PC-3 (cell line): ENCODE measurements around the gene MVB12B. TPM values are rescaled to one million over a fixed set of nuclear protein-coding genes. Genes with fewer than 3 reads are reported as not detected.
A peak's percentile ranks its signal among the peaks of the same experiment; 100 is the strongest.

Source experiments
- ATAC-seq: fragments of 200-7000 bp; cut with Tn5 transposase; 2 replicates; pipeline ENCODE4 v1.9.1; 2020; ENCODE audit warnings: mild to moderate bottlenecking, moderate library complexity
- BruUV-seq: library from RNA; stranded (reverse); fragments of 400-500 nt; replicated peaks from 2 replicates; lab custom pipeline; 2021; lab: Mats Ljungman, UMichigan
- CTCF ChIA-PET: fragments of 300-600 bp; sonication (Branson Sonifier 250); formaldehyde crosslinking; loops from one replicate; lab custom pipeline; 2022; ENCODE audit warnings: antibody characterized with exemption; lab: Charles Lee
- POLR2A ChIA-PET: fragments of 300-600 bp; sonication (Branson Sonifier 250); formaldehyde crosslinking; loops from one replicate; lab custom pipeline; 2022; ENCODE audit warnings: antibody characterized with exemption; ENCODE audit not compliant: unreplicated experiment; lab: Charles Lee
- DNase-seq: peaks from one replicate; pipeline ENCODE4 v3.0.0-alpha.2; 2015
- H2AFZ ChIP-seq: fragments of 300-600 bp; sonication (generic); 2 replicates; pipeline ENCODE4 v1.6.0; 2016; ENCODE audit warnings: antibody characterized with exemption, low read length
- H3F3A ChIP-seq: fragments of 300-600 bp; sonication (generic); one replicate; pipeline ENCODE4 v1.6.0; 2017; ENCODE audit warnings: antibody characterized with exemption, low read length, control low read depth, mild to moderate bottlenecking; ENCODE audit not compliant: unreplicated experiment
- H3K27ac ChIP-seq: fragments of 300-600 bp; sonication (generic); 2 replicates; pipeline ENCODE4 v1.5.1; 2016; ENCODE audit warnings: mild to moderate bottlenecking, low read length
- H3K27me3 ChIP-seq: fragments of 300-600 bp; sonication (generic); 2 replicates; pipeline ENCODE4 v1.6.1; 2016; ENCODE audit warnings: low read length, mixed read lengths
- H3K36me3 ChIP-seq: fragments of 300-600 bp; sonication (generic); 2 replicates; pipeline ENCODE4 v1.6.1; 2016; ENCODE audit warnings: low read depth, mixed run types, low read length, mixed read lengths
- H3K4me1 ChIP-seq: fragments of 300-600 bp; sonication (generic); 2 replicates; pipeline ENCODE4 v1.5.1; 2016; ENCODE audit warnings: low read length; ENCODE audit not compliant: insufficient read depth
- H3K4me2 ChIP-seq: fragments of 300-600 bp; sonication (generic); 2 replicates; pipeline ENCODE4 v1.6.0; 2016; ENCODE audit warnings: low read length
- H3K4me3 ChIP-seq: fragments of 300-600 bp; sonication (generic); 2 replicates; pipeline ENCODE4 v1.5.1; 2016; ENCODE audit warnings: mild to moderate bottlenecking, low read length, mixed read lengths
- H3K79me2 ChIP-seq: fragments of 300-600 bp; sonication (generic); 2 replicates; pipeline ENCODE4 v1.6.1; 2017; ENCODE audit warnings: low read length, mixed read lengths
- H3K9ac ChIP-seq: fragments of 300-600 bp; sonication (generic); 2 replicates; pipeline ENCODE4 v1.6.0; 2016; ENCODE audit warnings: mild to moderate bottlenecking, low read length
- H3K9me2 ChIP-seq: fragments of 300-600 bp; sonication (generic); replicated peaks from 2 replicates; pipeline ENCODE4 v1.6.1; 2016; ENCODE audit warnings: mixed run types, low read length, mixed read lengths
- H3K9me3 ChIP-seq: fragments of 300-600 bp; sonication (generic); 2 replicates; pipeline ENCODE4 v1.6.1; 2016; ENCODE audit warnings: low read length, mixed read lengths
- H4K20me1 ChIP-seq: fragments of 300-600 bp; sonication (generic); 2 replicates; pipeline ENCODE4 v1.6.1; 2016; ENCODE audit warnings: low read length, mixed read lengths
- CTCF ChIP-seq: fragments of 300-600 bp; sonication (generic); conservative IDR thresholded peaks from 2 replicates; pipeline ENCODE4 v1.5.1; 2017; ENCODE audit warnings: antibody characterized with exemption, low read depth, mild to moderate bottlenecking, low read length
- EZH2 ChIP-seq: fragments of 300-600 bp; sonication (generic); IDR thresholded peaks from one replicate; pipeline ENCODE4 v1.6.1; 2017; ENCODE audit warnings: antibody characterized with exemption, mild to moderate bottlenecking, low read length; ENCODE audit not compliant: unreplicated experiment
- EZH2phosphoT487 ChIP-seq: fragments of 300-600 bp; sonication (generic); IDR thresholded peaks from 2 replicates; pipeline ENCODE4 v1.6.1; 2018; ENCODE audit warnings: mild to moderate bottlenecking, antibody characterized with exemption, low read length, borderline replicate concordance
- intact Hi-C: fragments of 100-400 bp; cut with micrococcal nuclease; formaldehyde crosslinking; loops from 2 replicates; pipeline ENCODE4 v1.9.0; 2023
- total RNA-seq: library from RNA; depleted of rRNA; stranded (reverse); fragments of >200 nt; gene quantifications from 2 replicates; pipeline ENCODE4 v1.2.3, GENCODE V29; 2014

MVB12B gene
- total RNA-seq, 1 experiment from 2014 or later, result 7.2 TPM

- no peaks in the 10 kb centered on the region for H3K36me3 ChIP-seq
- H3K9ac ChIP-seq, result no peak overlapping the region
- H3K9me2 ChIP-seq, result no peaks in the 10 kb centered on the region
- TF ChIP-seq EZH2phosphoT487 (no peak), EZH2 (no peak), CTCF (no peak)
- DNase-seq (peak; percentile 6), ATAC-seq (no peak)
- ChIA-PET CTCF (no interaction called here), POLR2A (no interaction called here)
- no peak overlapping the region for H3K4me3 ChIP-seq
- H3K4me2 ChIP-seq, result no peak overlapping the region
- no peak overlapping the region for H2AFZ ChIP-seq
- no peak overlapping the region for H3K27ac ChIP-seq
- intact Hi-C loops, result no loop called here
- no peaks in the 10 kb centered on the region for H3F3A ChIP-seq
- no peaks in the 10 kb centered on the region for H4K20me1 ChIP-seq
- peaks cover 11% of the 10 kb centered on the region for H3K4me1 ChIP-seq
- no TSS peak for BruUV-seq
- no peaks in the 10 kb centered on the region for H3K27me3 ChIP-seq
- H3K9me3 ChIP-seq, result no peaks in the 10 kb centered on the region
- H3K79me2 ChIP-seq, result no peaks in the 10 kb centered on the region
Observed at GRCh38 chr9:126299706-126300276, 26.8 kb upstream of the MVB12B start.

- Histone ChIP-seq H3K27me3 (no peaks in the 10 kb centered on the region), H3K79me2 (no peaks in the 10 kb centered on the region), H4K20me1 (no peaks in the 10 kb centered on the region), H3K4me2 (no peak overlapping the region), H3K4me1 (peaks cover 5% of the 10 kb centered on the region), H3K9ac (no peak overlapping the region), H3K4me3 (no peak overlapping the region), H2AFZ (no peak overlapping the region), H3K36me3 (no peaks in the 10 kb centered on the region), H3K9me2 (no peaks in the 10 kb centered on the region), H3K27ac (no peak overlapping the region), H3K9me3 (no peaks in the 10 kb centered on the region), H3F3A (no peaks in the 10 kb centered on the region)
- ChIA-PET POLR2A (no interaction called here), CTCF (no interaction called here)
- intact Hi-C loops, result no loop called here
- no peak for TF ChIP-seq EZH2
- no peak for TF ChIP-seq EZH2phosphoT487
- no peak for TF ChIP-seq CTCF
- ATAC-seq, result no peak
- no TSS peak for BruUV-seq
- DNase-seq, result no peak
Observed at GRCh38 chr9:126301196-126301595, 25.4 kb upstream of the MVB12B start.

GRCh38 chr9:126301985-126302603 lies 24.5 kb upstream of the MVB12B start:
- CTCF ChIA-PET, result interaction anchor here (0.6 to 1.5 kb wide), 4 partner anchors 11 to 480 kb away, joined by 3 to 8 read pairs (median 3); no protein-coding TSS in a partner anchor
- Histone ChIP-seq H3K4me1 (no peaks in the 10 kb centered on the region), H3K79me2 (no peaks in the 10 kb centered on the region), H3K4me2 (no peak overlapping the region), H3K27ac (no peak overlapping the region), H3F3A (no peaks in the 10 kb centered on the region), H3K27me3 (no peaks in the 10 kb centered on the region), H3K36me3 (no peaks in the 10 kb centered on the region), H3K9ac (no peak overlapping the region), H2AFZ (no peak overlapping the region), H3K4me3 (no peak overlapping the region), H3K9me3 (no peaks in the 10 kb centered on the region), H4K20me1 (no peaks in the 10 kb centered on the region), H3K9me2 (no peaks in the 10 kb centered on the region)
- intact Hi-C loops, result loop anchor here (1.0 kb wide), 3 partner anchors 84 to 189 kb away; no protein-coding TSS in a partner anchor
- POLR2A ChIA-PET, result no interaction called here
- peak; percentile 74 for DNase-seq
- no TSS peak for BruUV-seq
- TF ChIP-seq CTCF (peak; percentile 80), EZH2 (no peak)
- peak; percentile 85 for ATAC-seq
